Esophagus muscularis mucosa (tissue), 4 donors: ENCODE data around the gene RASGRF2. TPM values are rescaled to one million over a fixed set of nuclear protein-coding genes. Genes with fewer than 3 reads are reported as not detected.
"Not testable (repeated sequence)": the region's sequence is repeated elsewhere in the genome, so short reads cannot be mapped to it uniquely, and the experiment has no call there.

Experiments used
- DNase-seq: peaks from one replicate; pipeline ENCODE4 v3.0.0-alpha.2; 2017; ENCODE audit errors: extremely low spot score
- H3K27ac ChIP-seq, 4 donors: fragments of 200-600 bp; sonication (generic); replicated peaks in 1 of 4; 1 replicate in 3 of 4; 2 replicates in 1 of 4; pipeline ENCODE4 v1.5.1; 2016 to 2019; ENCODE audit warnings: mild to moderate bottlenecking in 1 of 4
- H3K27me3 ChIP-seq, 4 donors: fragments of 200-600 bp; sonication (generic); one replicate each; pipeline versions ENCODE4 v1.5.1 to v1.6.0; 2016 to 2019
- H3K36me3 ChIP-seq, 4 donors: fragments of 200-600 bp; sonication (generic); one replicate each; pipeline ENCODE4 v1.5.1; 2016 to 2019
- H3K4me1 ChIP-seq, 4 donors: fragments of 200-600 bp; sonication (generic); one replicate each; pipeline ENCODE4 v1.5.1; 2016 to 2019
- H3K4me3 ChIP-seq, 4 donors: fragments of 200-600 bp; sonication (generic); 1 replicate in 2 of 4; 2 replicates in 2 of 4; pipeline ENCODE4 v1.5.1; 2016 to 2019; ENCODE audit warnings: mild to moderate bottlenecking in 4 of 4, moderate library complexity in 1 of 4
- H3K9me3 ChIP-seq, 4 donors: fragments of 200-600 bp; sonication (generic); 1 replicate in 3 of 4; 2 replicates in 1 of 4; pipeline ENCODE4 v1.5.1; 2016 to 2019
- EP300 ChIP-seq: sonication (generic); formaldehyde crosslinking; IDR thresholded peaks from one replicate; pipeline ENCODE4 v1.6.1; 2017; ENCODE audit warnings: antibody characterized with exemption
- POLR2A ChIP-seq: fragments of 450-650 bp; IDR thresholded peaks from one replicate; pipeline ENCODE4 v1.6.1; 2017; ENCODE audit warnings: antibody characterized with exemption, moderate library complexity, mild to moderate bottlenecking, low read depth
- POLR2AphosphoS5 ChIP-seq, 2 donors: sonication (generic); formaldehyde crosslinking; IDR thresholded peaks; one replicate each; pipeline ENCODE4 v1.6.1; 2017; ENCODE audit warnings: antibody characterized with exemption in 2 of 2
- WGBS: methylation state at CpG from one replicate; pipeline ENCODE4 v1.1.5; 2018; 5-methylcytosine and 5-hydroxymethylcytosine counted together
- intact Hi-C: fragments of 100-400 bp; cut with DNase I; formaldehyde crosslinking; loops from one replicate; pipeline ENCODE4 v1.15.1; 2023
- total RNA-seq, 4 donors: library from RNA; depleted of rRNA; stranded (reverse); fragments of >200 nt; gene quantifications; one replicate each; pipeline versions ENCODE4 v1.1.0 to v1.2.1, GENCODE V29; 2016
- TF ChIP-seq, protein P1 (sequence below), 3 experiments: fragments of 200-600 bp in 2 of 3; fragments of 450-650 bp in 1 of 3; sonication (generic) in 2 of 3; IDR thresholded peaks; one replicate each; pipeline ENCODE4 v1.5.1; 2017 to 2019; ENCODE audit warnings: antibody characterized with exemption in 3 of 3, mild to moderate bottlenecking in 2 of 3, moderate library complexity in 1 of 3

Gene RASGRF2
- total RNA-seq, 4 donors from 2014 or later, result 4.2 to 7.6 (median 5.9) TPM

DNA sequence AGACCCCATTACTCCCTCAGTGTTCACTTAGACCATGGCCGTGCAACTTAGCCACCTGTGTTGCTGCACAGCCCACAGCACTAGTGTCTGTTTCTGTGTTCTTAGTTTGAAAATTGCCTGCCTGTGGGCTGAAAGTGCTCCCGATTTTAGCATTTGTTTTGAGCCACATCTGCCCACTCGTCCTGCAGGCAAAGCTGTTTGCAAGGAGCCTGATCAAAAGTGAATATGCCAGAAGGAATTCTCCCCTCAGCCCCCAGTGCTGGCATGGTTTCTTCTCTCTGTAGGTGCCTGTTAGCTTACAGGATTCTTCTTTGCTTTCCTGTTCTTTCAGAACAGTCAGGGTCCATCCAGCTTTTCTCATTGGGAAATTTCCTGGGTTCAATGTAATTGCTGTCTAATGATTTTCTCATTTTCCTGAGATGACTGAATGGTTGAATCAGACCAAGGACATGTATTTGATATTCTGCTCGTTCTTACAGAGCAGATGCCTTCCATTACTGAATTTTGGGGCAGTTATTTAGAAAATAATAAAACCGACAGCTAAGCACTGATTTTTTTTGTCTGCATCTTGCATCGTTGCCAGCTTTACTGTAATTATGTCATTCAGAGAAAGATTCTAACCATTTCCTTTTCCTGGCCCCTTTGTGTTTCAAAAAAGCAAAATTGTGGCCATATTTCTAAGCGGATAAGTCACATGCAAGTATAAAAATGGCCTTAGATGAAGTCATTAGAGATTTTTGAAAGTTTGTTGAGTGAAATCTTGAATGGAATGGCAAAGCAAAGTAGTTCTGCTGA, 161.9 kb downstream of the RASGRF2 start:
- TF ChIP-seq POLR2A (no peak), EP300 (no peak), POLR2AphosphoS5 (IDR thresholded peaks at IDR 0.05) (no peak)
- TF ChIP-seq, protein P1, sequence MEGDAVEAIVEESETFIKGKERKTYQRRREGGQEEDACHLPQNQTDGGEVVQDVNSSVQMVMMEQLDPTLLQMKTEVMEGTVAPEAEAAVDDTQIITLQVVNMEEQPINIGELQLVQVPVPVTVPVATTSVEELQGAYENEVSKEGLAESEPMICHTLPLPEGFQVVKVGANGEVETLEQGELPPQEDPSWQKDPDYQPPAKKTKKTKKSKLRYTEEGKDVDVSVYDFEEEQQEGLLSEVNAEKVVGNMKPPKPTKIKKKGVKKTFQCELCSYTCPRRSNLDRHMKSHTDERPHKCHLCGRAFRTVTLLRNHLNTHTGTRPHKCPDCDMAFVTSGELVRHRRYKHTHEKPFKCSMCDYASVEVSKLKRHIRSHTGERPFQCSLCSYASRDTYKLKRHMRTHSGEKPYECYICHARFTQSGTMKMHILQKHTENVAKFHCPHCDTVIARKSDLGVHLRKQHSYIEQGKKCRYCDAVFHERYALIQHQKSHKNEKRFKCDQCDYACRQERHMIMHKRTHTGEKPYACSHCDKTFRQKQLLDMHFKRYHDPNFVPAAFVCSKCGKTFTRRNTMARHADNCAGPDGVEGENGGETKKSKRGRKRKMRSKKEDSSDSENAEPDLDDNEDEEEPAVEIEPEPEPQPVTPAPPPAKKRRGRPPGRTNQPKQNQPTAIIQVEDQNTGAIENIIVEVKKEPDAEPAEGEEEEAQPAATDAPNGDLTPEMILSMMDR (IDR thresholded peaks at IDR 0.05), result no peak
- Histone ChIP-seq H3K9me3 (no peaks in the 10 kb centered on the region), H3K36me3 (peaks cover 0 to 29% (median 0%) of the 10 kb centered on the region in 4 donors), H3K27me3 (no peaks in the 10 kb centered on the region), H3K4me1 (no peaks in the 10 kb centered on the region), H3K4me3 (no peak overlapping the region), H3K27ac (no peak overlapping the region)
- WGBS, result 67% methylated on average over 7 of the region's 7 CpGs
- intact Hi-C loops, result no loop called here
- DNase-seq, result no peak

DNA sequence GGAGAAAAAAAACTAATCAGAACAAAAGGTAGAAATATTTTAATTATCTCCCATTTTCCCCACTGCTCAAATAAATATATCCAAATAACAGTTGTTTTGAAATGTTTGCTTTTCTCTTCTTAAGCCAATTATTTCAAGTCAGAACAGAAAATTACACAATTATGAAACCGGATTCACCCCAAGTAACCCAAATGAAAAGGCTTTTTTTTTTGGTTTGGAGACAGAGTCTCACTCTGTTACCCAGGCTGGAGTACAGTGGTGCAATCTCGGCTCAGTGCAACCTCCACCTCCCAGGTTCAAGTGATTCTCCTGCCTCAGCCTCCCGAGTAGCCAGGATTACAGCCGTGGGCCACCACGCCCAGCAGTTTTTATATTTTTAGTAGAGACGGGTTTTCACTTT, 164.5 kb downstream of the RASGRF2 start:
- peak; percentile 39 for DNase-seq
- H3K4me1 ChIP-seq, H3K9me3 ChIP-seq, H3K27me3 ChIP-seq, H3K27ac ChIP-seq, intact Hi-C loops, H3K4me3 ChIP-seq: not testable (repeated sequence)
- H3K36me3 ChIP-seq, result peaks cover 0 to 33% (median 0%) of the 10 kb centered on the region in 4 donors
- 91% methylated on average over 6 of the region's 6 CpGs for WGBS

DNA sequence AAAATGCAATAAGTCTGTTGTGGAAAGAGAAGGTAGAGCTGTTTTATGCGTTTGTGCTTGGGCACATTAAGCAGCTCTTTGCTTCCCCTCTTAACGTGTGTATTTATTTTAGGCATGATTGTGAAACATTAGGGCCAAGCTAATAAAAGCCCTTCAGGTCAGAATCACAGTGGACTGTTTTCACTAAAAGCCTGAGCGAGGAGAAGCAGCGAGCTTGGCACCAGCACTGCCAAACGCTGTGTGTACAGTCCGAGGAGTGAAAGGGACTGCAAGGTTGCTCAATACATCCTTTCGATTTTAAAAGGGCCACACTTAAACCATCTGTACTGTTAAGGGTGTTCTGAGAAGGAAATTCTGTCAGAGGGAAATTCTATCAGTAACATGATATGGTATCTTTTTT, 165.8 kb downstream of the RASGRF2 start:
- Histone ChIP-seq H3K27me3 (no peaks in the 10 kb centered on the region), H3K9me3 (no peaks in the 10 kb centered on the region), H3K4me3 (no peak overlapping the region), H3K4me1 (no peaks in the 10 kb centered on the region), H3K27ac (no peak overlapping the region), H3K36me3 (peaks cover 0 to 32% (median 0%) of the 10 kb centered on the region in 4 donors)
- TF ChIP-seq POLR2AphosphoS5 (IDR thresholded peaks at IDR 0.05), result no peak
- TF ChIP-seq, protein P1 (IDR thresholded peaks at IDR 0.05), result no peak
- TF ChIP-seq EP300, result no peak
- no peak for TF ChIP-seq POLR2A
- intact Hi-C loops, result no loop called here
- WGBS, result 66% methylated on average over 7 of the region's 7 CpGs
- DNase-seq, result peak; percentile 79

DNA sequence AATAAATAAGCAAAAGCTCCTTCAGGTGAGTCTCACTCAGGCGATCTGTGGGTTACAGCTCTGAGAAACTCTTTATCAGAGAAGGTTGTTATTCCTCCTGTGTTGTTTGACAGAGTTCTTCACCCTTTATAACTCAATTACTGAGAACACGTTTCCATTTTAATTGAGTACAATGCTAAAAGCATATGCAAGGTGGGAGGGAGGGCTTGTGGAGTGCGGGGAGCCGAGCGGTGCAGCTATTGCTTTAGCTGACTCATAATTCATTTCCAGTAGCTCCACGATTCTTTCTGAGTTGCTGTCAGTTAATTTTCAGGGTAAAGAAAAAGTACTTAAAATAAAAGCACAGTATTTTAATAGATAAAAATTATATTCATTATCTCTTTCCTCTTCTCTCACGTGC, 168.3 kb downstream of the RASGRF2 start:
- TF ChIP-seq EP300 (no peak), POLR2AphosphoS5 (IDR thresholded peaks at IDR 0.05) (no peak), POLR2A (no peak)
- TF ChIP-seq, protein P1 (IDR thresholded peaks at IDR 0.05), result no peak
- Histone ChIP-seq H3K27me3 (no peaks in the 10 kb centered on the region), H3K9me3 (no peaks in the 10 kb centered on the region), H3K27ac (no peak overlapping the region), H3K4me1 (no peaks in the 10 kb centered on the region), H3K4me3 (no peak overlapping the region), H3K36me3 (peaks cover 0 to 32% (median 0%) of the 10 kb centered on the region in 4 donors)
- intact Hi-C loops, result no loop called here
- WGBS, result 93% methylated on average over 7 of the region's 7 CpGs
- no peak for DNase-seq

DNA sequence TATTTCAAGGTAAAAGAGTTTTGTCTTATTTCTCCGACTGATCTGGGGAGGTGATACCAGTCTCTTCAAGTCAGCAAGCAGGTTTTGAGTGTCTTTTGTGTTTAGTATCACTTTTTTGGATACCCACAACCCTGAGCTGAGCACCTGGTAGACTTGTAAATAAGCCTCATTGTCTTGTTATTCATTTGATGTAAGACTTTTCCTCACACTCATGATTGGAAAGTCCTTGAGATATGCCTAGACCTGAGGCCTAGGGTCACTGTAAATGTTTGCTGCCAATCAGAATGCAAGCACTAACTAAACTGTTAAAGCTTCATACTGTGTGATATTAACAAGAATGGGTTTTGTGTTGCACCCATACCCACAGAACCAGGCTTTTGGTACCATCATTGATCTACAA, 172.2 kb downstream of the RASGRF2 start:
- TF ChIP-seq EP300, result no peak
- TF ChIP-seq, protein P1 (IDR thresholded peaks at IDR 0.05), result no peak
- no peak for TF ChIP-seq POLR2AphosphoS5 (IDR thresholded peaks at IDR 0.05)
- TF ChIP-seq POLR2A, result no peak
- intact Hi-C loops, result no loop called here
- H3K4me1 ChIP-seq, result no peaks in the 10 kb centered on the region
- H3K9me3 ChIP-seq, result no peaks in the 10 kb centered on the region
- H3K36me3 ChIP-seq, result peaks cover 0 to 17% (median 0%) of the 10 kb centered on the region in 4 donors
- no peaks in the 10 kb centered on the region for H3K27me3 ChIP-seq
- H3K27ac ChIP-seq, result no peak overlapping the region
- 73% methylated on average over 1 of the region's 1 CpG for WGBS
- DNase-seq, result peak; percentile 62
- no peak overlapping the region for H3K4me3 ChIP-seq
